GM12891 (cell line): ENCODE data around the gene RNASE7.

Experiments used
- POLR2A ChIP-seq: IDR thresholded peaks from 2 replicates; pipeline ENCODE4 v1.6.1; 2011; ENCODE audit warnings: low read depth, low read length, control low read depth
- POLR2AphosphoS5 ChIP-seq: IDR thresholded peaks from 2 replicates; pipeline ENCODE4 v1.6.1; 2011; ENCODE audit warnings: low read depth, low read length, control low read depth

GRCh38 chr14:21038441-21039422, 3.4 kb upstream of the RNASE7 start:
- no peak for TF ChIP-seq POLR2A
- no peak for TF ChIP-seq POLR2AphosphoS5
